Endothelial cell (in vitro differentiated cells): ENCODE results near the gene IL1RAPL2. TPM values are rescaled to one million over a fixed set of nuclear protein-coding genes. Genes with fewer than 3 reads are reported as not detected.

ENCODE experiments used
- DNase-seq: peaks from one replicate; pipeline ENCODE4 v3.0.0; 2021; ENCODE audit warnings: low spot score
- H3K27ac Mint-ChIP-seq: one replicate; pipeline ENCODE4 v1.8.0; 2021; ENCODE audit warnings: mixed read lengths, inconsistent platforms; ENCODE audit not compliant: unreplicated experiment
- H3K27me3 Mint-ChIP-seq: one replicate; pipeline ENCODE4 v1.8.0; 2021; ENCODE audit warnings: mild to moderate bottlenecking, moderate library complexity, mixed read lengths, inconsistent platforms; ENCODE audit not compliant: unreplicated experiment
- H3K36me3 Mint-ChIP-seq: one replicate; pipeline ENCODE4 v1.8.0; 2021; ENCODE audit warnings: mild to moderate bottlenecking, low read depth, mixed read lengths, inconsistent platforms; ENCODE audit not compliant: unreplicated experiment
- H3K4me1 Mint-ChIP-seq: one replicate; pipeline ENCODE4 v1.8.0; 2021; ENCODE audit warnings: mild to moderate bottlenecking, mixed read lengths, inconsistent platforms; ENCODE audit not compliant: unreplicated experiment
- H3K4me3 Mint-ChIP-seq: one replicate; pipeline ENCODE4 v1.8.0; 2021; ENCODE audit warnings: mild to moderate bottlenecking, mixed read lengths, inconsistent platforms; ENCODE audit not compliant: unreplicated experiment
- H3K9me3 Mint-ChIP-seq: one replicate; pipeline ENCODE4 v1.8.0; 2021; ENCODE audit warnings: mixed read lengths, inconsistent platforms; ENCODE audit not compliant: unreplicated experiment
- CTCF ChIP-seq: fragments of 200-600 bp; sonication (generic); IDR thresholded peaks from one replicate; pipeline ENCODE4 v1.5.0; 2021; ENCODE audit warnings: antibody characterized with exemption; ENCODE audit not compliant: unreplicated experiment
- total RNA-seq: library from RNA; stranded (reverse); fragmentation: NEBNext Ultra II Directional; extraction: Animal tissue kit (Norgen Biotek cat#: 25700); gene quantifications from one replicate; pipeline ENCODE4 v1.2.1, GENCODE V29; 2021; ENCODE audit not compliant: unreplicated experiment

Gene IL1RAPL2
- total RNA-seq, 1 donor from 2014 or later = 0.51 TPM

- no peaks in the 10 kb centered on the region for H3K36me3 Mint-ChIP-seq
- no peak overlapping the region for H3K27ac Mint-ChIP-seq
- H3K4me3 Mint-ChIP-seq = no peak overlapping the region
- no peaks in the 10 kb centered on the region for H3K9me3 Mint-ChIP-seq
- DNase-seq = no peak
- H3K4me1 Mint-ChIP-seq = no peaks in the 10 kb centered on the region
- H3K27me3 Mint-ChIP-seq = no peaks in the 10 kb centered on the region
- no peak for TF ChIP-seq CTCF
Observed at GRCh38 chrX:104712515-104712914, 146.5 kb downstream of the IL1RAPL2 start.

- Mint-ChIP-seq H3K27me3 (no peaks in the 10 kb centered on the region), H3K27ac (no peak overlapping the region), H3K4me1 (no peaks in the 10 kb centered on the region), H3K36me3 (no peaks in the 10 kb centered on the region), H3K9me3 (no peaks in the 10 kb centered on the region), H3K4me3 (no peak overlapping the region)
- TF ChIP-seq CTCF = no peak
- DNase-seq = no peak
Observed at GRCh38 chrX:104721854-104722253, 155.9 kb downstream of the IL1RAPL2 start.

- no peaks in the 10 kb centered on the region for H3K27me3 Mint-ChIP-seq
- H3K4me1 Mint-ChIP-seq = no peaks in the 10 kb centered on the region
- H3K9me3 Mint-ChIP-seq = no peaks in the 10 kb centered on the region
- H3K4me3 Mint-ChIP-seq = no peak overlapping the region
- TF ChIP-seq CTCF = no peak
- H3K27ac Mint-ChIP-seq = no peak overlapping the region
- no peaks in the 10 kb centered on the region for H3K36me3 Mint-ChIP-seq
- no peak for DNase-seq
Observed at GRCh38 chrX:104728456-104728855, 162.5 kb downstream of the IL1RAPL2 start.

GRCh38 chrX:104742355-104742754 lies 176.4 kb downstream of the IL1RAPL2 start:
- H3K4me3 Mint-ChIP-seq = no peak overlapping the region
- no peak for DNase-seq
- TF ChIP-seq CTCF = no peak
- H3K36me3 Mint-ChIP-seq = no peaks in the 10 kb centered on the region
- peaks cover 8% of the 10 kb centered on the region for H3K4me1 Mint-ChIP-seq
- H3K9me3 Mint-ChIP-seq = no peaks in the 10 kb centered on the region
- H3K27me3 Mint-ChIP-seq = no peaks in the 10 kb centered on the region
- H3K27ac Mint-ChIP-seq = no peak overlapping the region

- TF ChIP-seq CTCF = no peak
- peaks cover 10% of the 10 kb centered on the region for H3K4me1 Mint-ChIP-seq
- H3K36me3 Mint-ChIP-seq = no peaks in the 10 kb centered on the region
- H3K27me3 Mint-ChIP-seq = no peaks in the 10 kb centered on the region
- no peak overlapping the region for H3K27ac Mint-ChIP-seq
- DNase-seq = no peak
- no peak overlapping the region for H3K4me3 Mint-ChIP-seq
- no peaks in the 10 kb centered on the region for H3K9me3 Mint-ChIP-seq
Observed at GRCh38 chrX:104745152-104745551, 179.2 kb downstream of the IL1RAPL2 start.
